ACC112 (cell line): ENCODE measurements around the gene GFER.

Experiments
- H2AFZ ChIP-seq: fragments of 200-600 bp; sonication (generic); one replicate; pipeline ENCODE4 v1.6.0; 2017; ENCODE audit warnings: antibody characterized with exemption, low read length; ENCODE audit not compliant: unreplicated experiment
- H3K27ac ChIP-seq: fragments of 200-600 bp; sonication (generic); 2 replicates; pipeline ENCODE4 v1.5.1; 2014; ENCODE audit warnings: low read depth, mild to moderate bottlenecking, antibody characterized with exemption, low read length, moderate library complexity
- H3K27me3 ChIP-seq: fragments of 200-600 bp; sonication (generic); 2 replicates; pipeline ENCODE4 v1.6.1; 2014; ENCODE audit warnings: mild to moderate bottlenecking, antibody characterized with exemption, low read length, moderate library complexity, mixed read lengths; ENCODE audit not compliant: insufficient read depth
- H3K36me3 ChIP-seq: fragments of 200-600 bp; sonication (generic); 2 replicates; pipeline ENCODE4 v1.6.1; 2016; ENCODE audit warnings: mild to moderate bottlenecking, antibody characterized with exemption, low read length, moderate library complexity, mixed read lengths; ENCODE audit not compliant: insufficient read depth
- H3K4me1 ChIP-seq: fragments of 200-600 bp; sonication (generic); one replicate; pipeline ENCODE4 v1.6.1; 2016; ENCODE audit warnings: low read length, mixed read lengths; ENCODE audit not compliant: insufficient read depth, unreplicated experiment, control insufficient read depth
- H3K4me3 ChIP-seq: fragments of 200-600 bp; sonication (generic); 2 replicates; pipeline ENCODE4 v1.5.1; 2014; ENCODE audit warnings: mild to moderate bottlenecking, low read depth, low read length
- H3K79me2 ChIP-seq: fragments of 200-600 bp; sonication (generic); one replicate; pipeline ENCODE4 v1.6.0; 2016; ENCODE audit warnings: low read length; ENCODE audit not compliant: control insufficient read depth, unreplicated experiment, insufficient read depth

GFER gene

DNA sequence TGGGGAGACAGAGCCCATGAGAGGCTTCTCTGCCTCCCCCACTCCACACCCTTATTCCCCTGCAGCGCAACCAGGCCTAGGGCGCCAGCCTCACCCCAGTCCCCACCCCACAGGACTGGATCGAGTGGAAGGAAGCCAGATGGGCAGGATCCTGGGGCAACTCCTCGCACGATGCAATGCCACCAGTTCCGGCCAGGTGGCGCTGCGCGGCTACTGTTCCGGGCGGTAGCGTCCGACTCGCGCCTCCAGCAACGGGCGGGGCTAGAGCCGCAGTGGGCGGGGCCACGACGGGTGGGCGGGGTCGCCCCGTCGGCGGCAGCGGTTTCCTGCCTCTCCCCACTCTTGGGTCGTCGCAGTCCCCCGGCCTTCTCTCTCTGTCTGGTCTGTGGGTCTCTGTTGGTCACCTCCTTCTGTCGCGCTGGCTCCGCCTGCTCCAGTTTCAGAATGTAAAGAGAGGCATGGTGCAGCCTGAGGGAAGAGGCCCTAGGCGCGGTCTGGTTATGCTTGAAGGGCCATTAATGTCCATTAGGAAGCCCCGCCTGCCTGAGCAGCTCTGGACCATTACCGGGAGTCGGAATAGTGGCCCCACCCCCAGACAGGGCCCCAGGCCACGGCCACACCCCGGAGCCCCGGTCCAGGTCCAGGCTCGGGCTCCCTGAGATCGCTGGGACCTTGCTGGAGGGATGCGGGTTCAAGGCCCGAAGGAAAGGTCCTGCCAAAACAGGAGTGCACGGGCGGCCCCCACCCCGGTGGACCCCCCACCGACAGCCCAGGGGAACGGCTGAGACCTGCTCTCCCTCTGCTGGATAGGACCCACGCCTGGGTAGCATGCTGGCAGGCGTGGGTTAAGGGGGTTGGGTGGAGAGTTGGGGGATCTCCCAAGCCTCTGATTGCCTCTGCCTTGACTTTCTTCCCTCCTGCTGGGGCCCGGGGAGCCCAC, 39.4 kb downstream of the GFER start:
- Histone ChIP-seq H3K36me3 (no peaks in the 10 kb centered on the region), H2AFZ (peak overlapping the region; percentile 83), H3K79me2 (no peaks in the 10 kb centered on the region), H3K4me3 (peak overlapping the region; percentile 73), H3K4me1 (peaks cover 4% of the 10 kb centered on the region), H3K27ac (no peak overlapping the region), H3K27me3 (peaks cover 16% of the 10 kb centered on the region)

- Histone ChIP-seq H3K4me3 (no peak overlapping the region), H3K4me1 (peaks cover 4% of the 10 kb centered on the region), H3K27ac (no peak overlapping the region), H3K79me2 (no peaks in the 10 kb centered on the region), H3K27me3 (peaks cover 16% of the 10 kb centered on the region), H3K36me3 (no peaks in the 10 kb centered on the region), H2AFZ (no peak overlapping the region)
These were observed 40.0 kb downstream of the GFER start for GRCh38 chr16:2024032-2024420.

DNA sequence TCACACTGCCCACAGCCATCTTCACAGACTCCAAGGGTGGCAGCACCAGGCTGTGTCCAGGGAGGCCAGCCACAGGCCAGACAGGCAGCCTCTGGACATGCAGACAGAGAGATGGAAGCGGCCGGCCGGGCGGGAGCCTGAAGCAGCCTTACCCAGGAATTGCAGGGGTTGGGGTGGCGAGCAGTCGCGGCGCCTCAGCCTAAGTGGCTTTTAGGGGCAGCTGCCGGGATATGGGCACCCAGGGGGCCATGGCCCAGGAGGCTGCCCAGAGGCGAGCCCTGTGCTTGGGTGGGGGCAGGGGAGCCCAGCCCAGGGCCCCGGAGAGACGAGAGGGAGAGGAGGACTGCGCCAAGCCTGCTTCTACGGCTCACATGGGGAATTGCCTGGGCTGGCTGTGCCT, 41.3 kb downstream of the GFER start:
- peaks cover 4% of the 10 kb centered on the region for H3K4me1 ChIP-seq
- H3K27me3 ChIP-seq, result peaks cover 6% of the 10 kb centered on the region
- H3K4me3 ChIP-seq, result no peak overlapping the region
- H3K27ac ChIP-seq, result no peak overlapping the region
- no peaks in the 10 kb centered on the region for H3K79me2 ChIP-seq
- no peaks in the 10 kb centered on the region for H3K36me3 ChIP-seq
- no peak overlapping the region for H2AFZ ChIP-seq

DNA sequence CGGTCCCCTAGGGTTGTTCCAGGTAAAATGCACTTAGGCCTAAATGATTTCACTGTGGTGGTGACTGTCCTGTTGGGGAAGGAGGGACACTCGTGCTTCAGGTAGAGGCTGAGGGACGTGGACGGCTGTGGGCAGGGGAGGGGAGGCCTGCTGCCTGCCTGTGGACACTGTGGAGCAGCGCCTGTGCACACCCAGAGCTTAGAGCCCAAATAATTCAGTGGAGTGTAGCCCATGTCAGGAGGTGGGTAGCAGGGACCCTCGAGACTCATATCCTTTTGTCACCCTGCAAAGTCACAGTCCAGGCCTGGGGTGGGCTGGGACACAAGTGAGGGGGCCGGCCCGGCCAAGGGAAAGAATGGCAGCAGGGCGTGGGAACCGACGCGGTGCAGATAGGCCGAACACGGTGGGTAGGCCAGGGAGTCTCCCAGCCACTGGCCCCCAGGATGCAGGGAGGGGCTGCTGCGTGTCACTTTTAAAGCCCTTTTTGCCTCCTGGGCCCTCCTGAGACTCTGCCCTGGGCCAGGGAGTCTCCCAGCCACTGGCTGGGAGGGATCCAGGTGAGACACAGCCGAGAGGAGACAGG, 42.0 kb downstream of the GFER start:
- H3K27me3 ChIP-seq, result no peaks in the 10 kb centered on the region; the same call in 1 of the 2 replicates
- H3K4me3 ChIP-seq, result no peak overlapping the region
- H3K4me1 ChIP-seq, result peaks cover 4% of the 10 kb centered on the region
- H2AFZ ChIP-seq, result no peak overlapping the region
- no peak overlapping the region for H3K27ac ChIP-seq
- H3K36me3 ChIP-seq, result no peaks in the 10 kb centered on the region
- no peaks in the 10 kb centered on the region for H3K79me2 ChIP-seq

DNA sequence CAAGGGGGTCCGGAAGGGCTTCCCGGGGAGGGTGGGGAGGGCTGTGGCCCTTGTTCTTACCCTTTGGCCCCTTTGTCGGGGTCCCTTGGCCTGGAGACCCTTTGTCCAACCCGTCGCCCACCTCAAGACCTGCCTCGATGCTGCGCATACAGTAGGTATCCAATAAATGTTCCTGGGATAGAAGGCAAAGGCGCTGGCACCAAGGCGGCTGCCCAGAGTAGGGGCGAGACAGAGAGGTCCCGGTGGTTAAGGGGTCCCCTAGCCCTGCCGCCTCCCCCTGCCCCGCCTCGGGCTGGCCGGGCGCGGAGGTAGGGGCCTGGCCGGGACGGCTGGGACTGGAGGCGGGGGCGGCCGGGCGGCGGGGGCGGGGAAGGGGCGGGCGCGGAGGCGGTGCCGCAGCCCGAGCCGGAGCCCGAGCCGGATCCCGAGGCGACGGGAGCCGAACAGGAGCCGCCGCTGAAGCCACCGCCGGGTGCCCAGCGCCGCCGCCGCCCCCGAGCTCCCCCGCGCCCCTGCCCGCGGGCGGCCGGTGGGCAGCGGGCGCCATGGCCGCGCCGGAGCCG, 42.5 kb downstream of the GFER start, which contains the start of gene NHERF2:
Gene NHERF2 (plus strand): TSS at position 442 of the 563 bp plus-strand sequence. CDS start 104 bp downstream, at position 546.
- no peaks in the 10 kb centered on the region for H3K36me3 ChIP-seq
- peak within 1 kb of the TSS; percentile 79 for H3K4me3 ChIP-seq
- H3K27me3 ChIP-seq, result no peaks in the 10 kb centered on the region
- no peak within 1 kb of the TSS for H2AFZ ChIP-seq
- peaks cover 4% of the 10 kb centered on the region for H3K4me1 ChIP-seq
- no peak within 1 kb of the TSS for H3K27ac ChIP-seq
- no peaks in the 10 kb centered on the region for H3K79me2 ChIP-seq

GRCh38 chr16:2027024-2028010, 43.3 kb downstream of the GFER start:
- H3K79me2 ChIP-seq, result no peaks in the 10 kb centered on the region
- H3K36me3 ChIP-seq, result no peaks in the 10 kb centered on the region
- peaks cover 4% of the 10 kb centered on the region for H3K4me1 ChIP-seq
- no peak overlapping the region for H3K27ac ChIP-seq
- H3K27me3 ChIP-seq, result no peaks in the 10 kb centered on the region
- no peak overlapping the region for H2AFZ ChIP-seq
- peak overlapping the region; percentile 79 for H3K4me3 ChIP-seq

GRCh38 chr16:2028146-2028545, 44.2 kb downstream of the GFER start:
- no peak overlapping the region for H3K27ac ChIP-seq
- no peak overlapping the region for H2AFZ ChIP-seq
- peak overlapping the region; percentile 21; the same call in 1 of the 2 replicates for H3K4me3 ChIP-seq
- H3K27me3 ChIP-seq, result no peaks in the 10 kb centered on the region
- peaks cover 13% of the 10 kb centered on the region for H3K4me1 ChIP-seq
- no peaks in the 10 kb centered on the region for H3K36me3 ChIP-seq
- no peaks in the 10 kb centered on the region for H3K79me2 ChIP-seq

DNA sequence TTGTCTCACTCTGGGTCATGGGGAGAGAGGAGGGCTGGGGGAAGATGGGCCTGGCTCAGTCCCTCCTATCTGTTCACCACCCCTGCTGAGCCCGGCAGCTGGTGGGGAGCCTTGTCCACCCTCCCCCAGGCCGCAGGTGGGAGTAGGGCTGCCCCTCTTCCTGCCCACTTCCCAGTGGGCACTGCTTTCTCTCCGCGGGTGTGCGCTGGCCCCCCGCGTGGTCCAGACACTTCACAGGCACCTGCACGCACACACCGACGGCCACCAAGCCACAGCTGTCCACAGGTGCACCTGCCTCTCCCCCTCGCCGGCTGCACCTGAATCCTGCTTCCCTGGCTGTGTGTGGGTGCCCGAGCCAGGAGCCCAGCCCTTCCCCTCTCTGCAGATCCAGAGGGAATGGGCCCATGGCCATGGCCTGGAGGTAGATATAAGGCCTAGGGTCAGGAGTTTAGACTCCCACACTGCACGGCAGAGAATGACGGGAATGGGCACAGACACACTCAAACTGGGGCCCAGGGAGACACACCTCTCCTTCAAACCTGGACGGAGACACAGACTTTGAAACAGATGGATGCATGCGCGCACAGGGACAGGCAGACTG, 44.7 kb downstream of the GFER start:
- H3K36me3 ChIP-seq, result no peaks in the 10 kb centered on the region
- no peaks in the 10 kb centered on the region for H3K79me2 ChIP-seq
- no peak overlapping the region for H2AFZ ChIP-seq
- H3K4me3 ChIP-seq, result no peak overlapping the region
- H3K27ac ChIP-seq, result no peak overlapping the region
- H3K27me3 ChIP-seq, result no peaks in the 10 kb centered on the region
- H3K4me1 ChIP-seq, result peaks cover 18% of the 10 kb centered on the region

DNA sequence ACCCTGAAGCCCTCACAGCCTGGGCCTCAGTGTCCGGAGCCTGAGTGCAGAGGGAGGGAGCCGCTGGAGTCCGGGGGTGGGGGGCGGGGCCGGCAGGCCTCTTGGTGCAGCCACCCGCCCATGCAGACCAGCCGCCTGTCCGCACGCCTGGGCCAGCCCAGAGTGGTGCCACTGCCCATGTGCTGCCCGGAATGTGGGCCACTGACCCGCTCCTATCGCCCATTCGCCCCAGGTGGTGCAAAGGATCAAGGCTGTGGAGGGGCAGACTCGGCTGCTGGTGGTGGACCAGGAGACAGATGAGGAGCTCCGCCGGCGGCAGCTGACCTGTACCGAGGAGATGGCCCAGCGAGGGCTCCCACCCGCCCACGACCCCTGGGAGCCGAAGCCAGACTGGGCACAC, 45.4 kb downstream of the GFER start:
- Histone ChIP-seq H3K27me3 (no peaks in the 10 kb centered on the region), H3K4me1 (peaks cover 23% of the 10 kb centered on the region), H3K4me3 (no peak overlapping the region), H3K79me2 (no peaks in the 10 kb centered on the region), H3K36me3 (no peaks in the 10 kb centered on the region), H3K27ac (no peak overlapping the region), H2AFZ (no peak overlapping the region)

DNA sequence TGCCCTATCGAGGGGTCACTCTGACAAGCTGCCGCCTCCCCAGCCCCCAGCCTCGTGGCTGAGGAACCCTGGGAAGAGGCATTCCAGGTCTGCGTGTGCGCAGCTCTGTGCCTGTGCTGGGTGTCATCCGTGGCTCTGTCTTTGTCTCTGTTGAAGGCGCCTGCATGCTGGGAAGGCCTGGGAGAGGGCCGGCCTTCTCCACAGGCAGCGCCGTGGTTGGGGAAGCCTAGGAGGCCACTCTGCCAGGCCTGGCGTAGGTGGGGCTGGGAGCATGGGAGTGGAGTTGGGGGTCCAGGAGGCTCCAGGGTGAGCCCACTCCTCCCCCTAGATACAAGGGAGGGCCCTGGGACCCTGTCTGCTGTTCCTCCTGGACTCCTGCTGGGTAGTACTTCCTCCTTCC, 46.0 kb downstream of the GFER start:
- Histone ChIP-seq H3K27me3 (no peaks in the 10 kb centered on the region), H3K79me2 (no peaks in the 10 kb centered on the region), H3K27ac (no peak overlapping the region), H3K4me3 (no peak overlapping the region), H3K4me1 (peaks cover 28% of the 10 kb centered on the region), H2AFZ (no peak overlapping the region), H3K36me3 (no peaks in the 10 kb centered on the region)
